Body of pancreas (tissue), 4 donors: ENCODE data around the gene MAP7D1. TPM values are rescaled to one million over a fixed set of nuclear protein-coding genes. Genes with fewer than 3 reads are reported as not detected.

ENCODE experiments used
- ATAC-seq: fragments of 150-250 bp; one replicate; pipeline ENCODE4 v1.9.1; 2016
- DNase-seq, 4 donors: peaks; one replicate each; pipeline ENCODE4 v3.0.0-alpha.2; 2019
- H3K27ac ChIP-seq, 4 donors: fragments of 200-600 bp; sonication (generic); 1 replicate in 3 of 4; 2 replicates in 1 of 4; pipeline versions ENCODE4 v1.5.1 to v1.6.1; 2016 to 2019; ENCODE audit warnings: mild to moderate bottlenecking in 1 of 4, mixed read lengths in 1 of 4, moderate library complexity in 1 of 4
- H3K27me3 ChIP-seq, 2 donors: fragments of 200-600 bp; sonication (generic); one replicate each; pipeline ENCODE4 v1.6.0; 2016; ENCODE audit warnings: mild to moderate bottlenecking in 1 of 2
- H3K36me3 ChIP-seq, 2 donors: fragments of 200-600 bp; sonication (generic); replicated peaks in 1 of 2; 2 replicates each; pipeline ENCODE4 v1.5.1; 2016; ENCODE audit warnings: low read depth in 2 of 2; ENCODE audit not compliant: insufficient read depth in 1 of 2
- H3K4me1 ChIP-seq: fragments of 200-600 bp; sonication (generic); one replicate; pipeline ENCODE4 v1.6.0; 2016
- H3K4me3 ChIP-seq, 2 donors: fragments of 200-600 bp; sonication (generic); 1 replicate in 1 of 2; 2 replicates in 1 of 2; pipeline ENCODE4 v1.5.1; 2016 to 2019
- H3K9me3 ChIP-seq, 3 donors: fragments of 200-600 bp; sonication (generic); 1 replicate in 2 of 3; 2 replicates in 1 of 3; pipeline ENCODE4 v1.5.1; 2016
- CTCF ChIP-seq, 7 experiments: fragments of 450-650 bp in 4 of 7; fragments of 200-600 bp in 3 of 7; sonication (generic) in 3 of 7; IDR thresholded peaks; one replicate each; pipeline ENCODE4 v1.5.1; 2016 to 2019; ENCODE audit warnings: antibody characterized with exemption in 7 of 7
- POLR2A ChIP-seq, 3 donors: fragments of 450-650 bp; IDR thresholded peaks; one replicate each; pipeline ENCODE4 v1.6.1; 2016; ENCODE audit warnings: antibody characterized with exemption in 3 of 3, mild to moderate bottlenecking in 2 of 3
- WGBS, 2 donors: methylation state at CpG; one replicate each; pipeline ENCODE4 v1.1.5; 2017; 5-methylcytosine and 5-hydroxymethylcytosine counted together
- intact Hi-C: fragments of 100-400 bp; cut with DNase I; formaldehyde crosslinking; loops from one replicate; pipeline ENCODE4 v1.15.1; 2023
- total RNA-seq, 2 donors: library from RNA; depleted of rRNA; stranded (reverse); fragments of >200 nt; gene quantifications; one replicate each; pipeline ENCODE4 v1.1.0, GENCODE V29; 2016

Gene MAP7D1
- total RNA-seq, 2 donors from 2014 or later, result 32.9 to 97.2 TPM

- no peaks in the 10 kb centered on the region for H3K27me3 ChIP-seq
- intact Hi-C loops, result no loop called here
- DNase-seq, result peak; percentile 63 to 89 (median 78)
- H3K9me3 ChIP-seq, result no peaks in the 10 kb centered on the region
- no peaks in the 10 kb centered on the region for H3K36me3 ChIP-seq
- H3K4me1 ChIP-seq, result peaks cover 36% of the 10 kb centered on the region
- H3K27ac ChIP-seq, result peak overlapping the region in 2 of 4 donors; percentile 43 to 48
- no peak overlapping the region for H3K4me3 ChIP-seq
- WGBS, 2 donors, result 16 to 21% methylated on average over 5 to 6 of the region's 6 CpGs
- ATAC-seq, result peak; percentile 76
- TF ChIP-seq CTCF (IDR thresholded peaks at IDR 0.05), result no peak
- TF ChIP-seq POLR2A (IDR thresholded peaks at IDR 0.05), result no peak
Measured at GRCh38 chr1:36207339-36207738, 51.4 kb downstream of the MAP7D1 start.

- Histone ChIP-seq H3K27me3 (no peaks in the 10 kb centered on the region), H3K36me3 (no peaks in the 10 kb centered on the region), H3K4me3 (no peak overlapping the region), H3K9me3 (no peaks in the 10 kb centered on the region), H3K27ac (no peak overlapping the region), H3K4me1 (peaks cover 23% of the 10 kb centered on the region)
- DNase-seq (peak in 1 of 4 donors; percentile 16), ATAC-seq (no peak)
- intact Hi-C loops, result no loop called here
- TF ChIP-seq POLR2A (IDR thresholded peaks at IDR 0.05) (no peak), CTCF (IDR thresholded peaks at IDR 0.05) (no peak)
- 61 to 65% methylated on average over 6 of the region's 6 CpGs for WGBS, 2 donors
Measured at GRCh38 chr1:36208978-36209703, 53.2 kb downstream of the MAP7D1 start.

DNA sequence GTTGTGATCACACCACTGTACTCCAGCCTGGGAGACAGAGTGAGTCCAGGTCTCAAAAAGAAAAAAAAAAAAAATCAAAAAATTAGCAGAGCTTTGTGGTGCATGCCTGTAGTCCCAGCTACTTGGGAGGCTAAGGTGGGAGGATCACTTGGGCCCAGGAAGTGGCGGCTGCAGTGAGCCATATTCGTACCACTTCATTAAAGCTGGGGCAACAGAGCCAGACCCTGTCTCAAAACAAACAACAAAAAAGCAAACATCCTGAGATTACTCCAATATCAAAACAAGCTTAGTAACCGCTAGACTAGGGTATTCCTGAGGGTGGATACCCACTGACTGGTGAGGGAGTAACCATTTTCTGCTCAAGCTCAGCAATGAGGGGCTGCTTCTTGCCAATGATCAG, 55.3 kb downstream of the MAP7D1 start:
- 91 to 97% methylated on average over 2 to 3 of the region's 3 CpGs for WGBS, 2 donors
- TF ChIP-seq POLR2A (IDR thresholded peaks at IDR 0.05) (no peak), CTCF (IDR thresholded peaks at IDR 0.05) (no peak)
- ATAC-seq, result no peak

GRCh38 chr1:36211841-36212240, 55.9 kb downstream of the MAP7D1 start:
- Histone ChIP-seq H3K4me1 (peaks cover 12% of the 10 kb centered on the region), H3K36me3 (no peaks in the 10 kb centered on the region), H3K27ac (no peak overlapping the region), H3K4me3 (no peak overlapping the region), H3K27me3 (no peaks in the 10 kb centered on the region), H3K9me3 (no peaks in the 10 kb centered on the region)
- ATAC-seq (no peak), DNase-seq (no peak)
- TF ChIP-seq CTCF (IDR thresholded peaks at IDR 0.05), result no peak
- TF ChIP-seq POLR2A (IDR thresholded peaks at IDR 0.05), result no peak
- intact Hi-C loops, result no loop called here
- WGBS, 2 donors, result 85 to 86% methylated on average over 2 of the region's 2 CpGs

More for the DNA sequence above, 55.3 kb downstream of the MAP7D1 start:
- intact Hi-C loops, result no loop called here
- H3K9me3 ChIP-seq, result no peaks in the 10 kb centered on the region
- H3K4me3 ChIP-seq, result no peak overlapping the region
- peaks cover 12% of the 10 kb centered on the region for H3K4me1 ChIP-seq
- no peaks in the 10 kb centered on the region for H3K27me3 ChIP-seq
- DNase-seq, result no peak
- H3K27ac ChIP-seq, result no peak overlapping the region
- H3K36me3 ChIP-seq, result no peaks in the 10 kb centered on the region

DNA sequence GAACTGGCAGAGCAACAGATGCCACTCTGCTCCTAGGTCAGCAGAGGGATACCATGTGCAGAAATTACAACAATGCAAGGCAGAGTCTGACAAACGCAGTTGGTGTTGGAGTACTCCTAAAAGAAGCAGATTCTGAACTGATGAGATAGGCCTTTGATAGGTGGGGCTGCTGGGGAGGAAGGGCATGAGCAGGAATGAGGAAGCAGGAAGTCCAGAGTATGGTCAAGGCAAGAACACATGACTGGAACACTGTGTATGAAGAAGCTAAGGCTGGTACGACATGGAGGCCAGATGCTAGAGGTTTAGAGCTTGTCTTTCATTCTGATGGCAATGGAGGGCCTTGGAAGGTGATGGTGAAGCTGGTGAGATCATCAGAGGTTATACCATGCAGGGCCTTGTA, 56.8 kb downstream of the MAP7D1 start:
- peaks cover 3% of the 10 kb centered on the region for H3K4me1 ChIP-seq
- no peaks in the 10 kb centered on the region for H3K9me3 ChIP-seq
- WGBS, 2 donors, result 63 to 65% methylated on average over 2 of the region's 2 CpGs
- H3K36me3 ChIP-seq, result no peaks in the 10 kb centered on the region
- no peak overlapping the region for H3K27ac ChIP-seq
- no peak for DNase-seq
- no peaks in the 10 kb centered on the region for H3K27me3 ChIP-seq
- no peak for TF ChIP-seq POLR2A (IDR thresholded peaks at IDR 0.05)
- TF ChIP-seq CTCF (IDR thresholded peaks at IDR 0.05), result no peak
- no peak overlapping the region for H3K4me3 ChIP-seq
- intact Hi-C loops, result no loop called here
- ATAC-seq, result no peak
